Calu3 (cell line): ENCODE data around the gene RUFY1. TPM values are rescaled to one million over a fixed set of nuclear protein-coding genes. Genes with fewer than 3 reads are reported as not detected.
"Not testable (repeated sequence)": the region's sequence is repeated elsewhere in the genome, so short reads cannot be mapped to it uniquely, and the experiment has no call there.

Source experiments
- BruUV-seq: library from RNA; stranded (reverse); fragments of 400-500 nt; replicated peaks from 2 replicates; lab custom pipeline; 2021; lab: Mats Ljungman, UMichigan
- CTCF ChIA-PET: fragments of 300-600 bp; sonication (Branson Sonifier 250); formaldehyde crosslinking; loops from one replicate; lab custom pipeline; 2022; ENCODE audit warnings: antibody characterized with exemption; lab: Charles Lee
- DNase-seq: peaks from one replicate; pipeline ENCODE4 v3.0.0; 2022
- H3K27ac Mint-ChIP-seq: one replicate; pipeline ENCODE4 v1.8.0; 2022; ENCODE audit warnings: mixed read lengths; ENCODE audit not compliant: unreplicated experiment
- H3K27me3 Mint-ChIP-seq: one replicate; pipeline ENCODE4 v1.8.0; 2022; ENCODE audit warnings: mixed read lengths; ENCODE audit not compliant: unreplicated experiment
- H3K36me3 Mint-ChIP-seq: one replicate; pipeline ENCODE4 v1.8.0; 2022; ENCODE audit warnings: mild to moderate bottlenecking, moderate library complexity, mixed read lengths; ENCODE audit not compliant: insufficient read depth, unreplicated experiment
- H3K4me1 Mint-ChIP-seq: one replicate; pipeline ENCODE4 v1.8.0; 2022; ENCODE audit warnings: mild to moderate bottlenecking, low read depth, mixed read lengths; ENCODE audit not compliant: unreplicated experiment
- H3K4me3 Mint-ChIP-seq: one replicate; pipeline ENCODE4 v1.8.0; 2022; ENCODE audit warnings: mild to moderate bottlenecking, low read depth, moderate library complexity, mixed read lengths; ENCODE audit not compliant: unreplicated experiment
- H3K9me3 Mint-ChIP-seq: one replicate; pipeline ENCODE4 v1.8.0; 2022; ENCODE audit warnings: low read depth, mixed read lengths; ENCODE audit not compliant: unreplicated experiment
- CTCF ChIP-seq: fragments of 200-600 bp; IDR thresholded peaks from one replicate; pipeline ENCODE4 v1.8.0; 2022; ENCODE audit warnings: antibody characterized with exemption; ENCODE audit not compliant: unreplicated experiment
- intact Hi-C: fragments of 100-400 bp; cut with micrococcal nuclease; formaldehyde crosslinking; loops from one replicate; pipeline ENCODE4 v1.10.0; 2022; ENCODE audit not compliant: unreplicated experiment
- total RNA-seq: library from RNA; stranded (reverse); gene quantifications from 2 replicates; pipeline ENCODE4 v1.2.3, GENCODE V29; 2022

The RUFY1 gene
- total RNA-seq, 1 experiment from 2014 or later, result 41.5 TPM

- no peaks in the 10 kb centered on the region for H3K9me3 Mint-ChIP-seq
- no peak for TF ChIP-seq CTCF
- H3K36me3 Mint-ChIP-seq, result no peaks in the 10 kb centered on the region
- peaks cover 5% of the 10 kb centered on the region for H3K4me1 Mint-ChIP-seq
- intact Hi-C loops, result no loop called here
- no TSS peak for BruUV-seq
- H3K27ac Mint-ChIP-seq, result no peak overlapping the region
- DNase-seq, result no peak
- no peak overlapping the region for H3K4me3 Mint-ChIP-seq
- H3K27me3 Mint-ChIP-seq, result peaks cover 62% of the 10 kb centered on the region
- CTCF ChIA-PET, result no interaction called here
Measured at GRCh38 chr5:179512452-179513000, 37.8 kb upstream of the RUFY1 start.

- H3K27ac Mint-ChIP-seq, H3K4me1 Mint-ChIP-seq, BruUV-seq, H3K9me3 Mint-ChIP-seq, H3K4me3 Mint-ChIP-seq, DNase-seq, intact Hi-C loops, H3K36me3 Mint-ChIP-seq: not testable (repeated sequence)
- peaks cover 57% of the 10 kb centered on the region for H3K27me3 Mint-ChIP-seq
- CTCF ChIA-PET, result interaction anchor here (0.6 kb wide), 1 partner anchor 1563 kb away, joined by 4 read pairs; no protein-coding TSS in a partner anchor
Measured at GRCh38 chr5:179515501-179515900, 34.9 kb upstream of the RUFY1 start.

- no peak for TF ChIP-seq CTCF
- Mint-ChIP-seq H3K4me3 (no peak overlapping the region), H3K36me3 (no peaks in the 10 kb centered on the region), H3K9me3 (no peaks in the 10 kb centered on the region), H3K27ac (no peak overlapping the region), H3K4me1 (peaks cover 5% of the 10 kb centered on the region), H3K27me3 (peaks cover 63% of the 10 kb centered on the region)
- DNase-seq, result no peak
- BruUV-seq, result no TSS peak
- intact Hi-C loops, result no loop called here
- CTCF ChIA-PET, result no interaction called here
Measured at GRCh38 chr5:179516221-179516620, 34.1 kb upstream of the RUFY1 start.

- CTCF ChIA-PET, H3K36me3 Mint-ChIP-seq, H3K4me1 Mint-ChIP-seq, DNase-seq, H3K9me3 Mint-ChIP-seq, intact Hi-C loops, H3K4me3 Mint-ChIP-seq, H3K27ac Mint-ChIP-seq, BruUV-seq: not testable (repeated sequence)
- H3K27me3 Mint-ChIP-seq, result peaks cover 78% of the 10 kb centered on the region
Measured at GRCh38 chr5:179517746-179518145, 32.6 kb upstream of the RUFY1 start.

- intact Hi-C loops, H3K36me3 Mint-ChIP-seq, H3K4me3 Mint-ChIP-seq, H3K4me1 Mint-ChIP-seq, H3K9me3 Mint-ChIP-seq, H3K27ac Mint-ChIP-seq, BruUV-seq, CTCF ChIA-PET, DNase-seq: not testable (repeated sequence)
- peaks cover 77% of the 10 kb centered on the region for H3K27me3 Mint-ChIP-seq
Measured at GRCh38 chr5:179518369-179518768, 32.0 kb upstream of the RUFY1 start.

GRCh38 chr5:179519416-179520070 is 30.8 kb upstream of the RUFY1 start:
- CTCF ChIA-PET, H3K9me3 Mint-ChIP-seq, H3K4me1 Mint-ChIP-seq, H3K27ac Mint-ChIP-seq, H3K4me3 Mint-ChIP-seq, BruUV-seq, DNase-seq, H3K36me3 Mint-ChIP-seq, intact Hi-C loops: not testable (repeated sequence)
- H3K27me3 Mint-ChIP-seq, result peaks cover 77% of the 10 kb centered on the region

- CTCF ChIA-PET, H3K9me3 Mint-ChIP-seq, H3K27ac Mint-ChIP-seq, intact Hi-C loops, DNase-seq, H3K36me3 Mint-ChIP-seq, H3K4me1 Mint-ChIP-seq, H3K4me3 Mint-ChIP-seq, BruUV-seq: not testable (repeated sequence)
- H3K27me3 Mint-ChIP-seq, result peaks cover 61% of the 10 kb centered on the region
Measured at GRCh38 chr5:179522107-179522506, 28.2 kb upstream of the RUFY1 start.
